A673 (cell line): ENCODE measurements around the gene PITX1. TPM values are rescaled to one million over a fixed set of nuclear protein-coding genes. Genes with fewer than 3 reads are reported as not detected.
"Not testable (repeated sequence)": the region's sequence is repeated elsewhere in the genome, so short reads cannot be mapped to it uniquely, and the experiment has no call there.

ENCODE experiments used
- BruUV-seq: library from RNA; stranded (reverse); fragments of 400-500 nt; replicated peaks from 2 replicates; lab custom pipeline; 2021; lab: Mats Ljungman, UMichigan
- CTCF ChIA-PET: fragments of 300-600 bp; sonication (Branson Sonifier 250); formaldehyde crosslinking; loops from one replicate; lab custom pipeline; 2022; ENCODE audit warnings: antibody characterized with exemption; lab: Charles Lee
- POLR2A ChIA-PET: fragments of 300-600 bp; sonication (Branson Sonifier 250); formaldehyde crosslinking; loops from one replicate; lab custom pipeline; 2022; ENCODE audit warnings: antibody characterized with exemption; ENCODE audit not compliant: low non-redundant PET; lab: Charles Lee
- DNase-seq: peaks from one replicate; pipeline ENCODE4 v3.0.0-alpha.2; 2015; ENCODE audit warnings: low spot score
- H3K27ac ChIP-seq: fragments of 200-600 bp; sonication (generic); 2 replicates; pipeline ENCODE4 v1.5.1; 2016; ENCODE audit warnings: mixed run types, low read depth, mild to moderate bottlenecking, mixed read lengths, antibody characterized with exemption, low read length; ENCODE audit not compliant: poor library complexity, severe bottlenecking
- H3K27me3 ChIP-seq: fragments of 200-600 bp; sonication (generic); replicated peaks from 2 replicates; pipeline ENCODE4 v1.6.1; 2017; ENCODE audit warnings: mixed run types, low read depth, mild to moderate bottlenecking, mixed read lengths, antibody characterized with exemption, low read length; ENCODE audit not compliant: insufficient read depth, poor library complexity
- H3K36me3 ChIP-seq: fragments of 200-600 bp; sonication (generic); 2 replicates; pipeline ENCODE4 v1.6.1; 2016; ENCODE audit warnings: mixed run types, mild to moderate bottlenecking, mixed read lengths, antibody characterized with exemption, low read length; ENCODE audit not compliant: insufficient read depth, poor library complexity, severe bottlenecking
- H3K4me1 ChIP-seq: fragments of 200-600 bp; sonication (generic); 2 replicates; pipeline ENCODE4 v1.6.1; 2017; ENCODE audit warnings: mixed run types, mild to moderate bottlenecking, mixed read lengths, antibody characterized with exemption, low read length; ENCODE audit not compliant: insufficient read depth, poor library complexity, severe bottlenecking
- H3K4me3 ChIP-seq: fragments of 200-600 bp; sonication (generic); 2 replicates; pipeline ENCODE4 v1.5.1; 2016; ENCODE audit warnings: low read depth, mixed run types, mild to moderate bottlenecking, mixed read lengths, low read length; ENCODE audit not compliant: poor library complexity, severe bottlenecking
- H3K9me3 ChIP-seq: fragments of 200-600 bp; sonication (generic); 2 replicates; pipeline ENCODE4 v1.6.1; 2016; ENCODE audit warnings: mixed run types, low read depth, mild to moderate bottlenecking, mixed read lengths, antibody characterized with exemption, low read length; ENCODE audit not compliant: poor library complexity, severe bottlenecking
- CTCF ChIP-seq: fragments of 300-800, 200-600 bp; sonication (generic); conservative IDR thresholded peaks from 2 replicates; pipeline ENCODE4 v1.5.1; 2017; ENCODE audit warnings: low read depth, mild to moderate bottlenecking, antibody characterized with exemption, low read length, moderate library complexity, mixed read lengths
- EZH2 ChIP-seq: fragments of 200-600 bp; sonication (generic); IDR thresholded peaks from 2 replicates; pipeline ENCODE4 v1.6.1; 2017; ENCODE audit warnings: borderline replicate concordance, low read depth, mild to moderate bottlenecking, mixed read lengths, antibody characterized with exemption, low read length; ENCODE audit not compliant: poor library complexity, severe bottlenecking
- intact Hi-C: fragments of 100-400 bp; cut with micrococcal nuclease; formaldehyde crosslinking; loops from one replicate; pipeline ENCODE4 v1.10.0; 2022; ENCODE audit not compliant: unreplicated experiment
- total RNA-seq: library from RNA; stranded (reverse); gene quantifications from 2 replicates; pipeline ENCODE4 v1.2.3, GENCODE V29; 2021

PITX1 gene
- total RNA-seq, 1 experiment from 2014 or later: 2.0 TPM

GRCh38 chr5:134992148-134992547 lies 41.9 kb downstream of the PITX1 start:
- H3K27ac ChIP-seq: no peak overlapping the region
- ChIA-PET CTCF (no interaction called here), POLR2A (no interaction called here)
- no peaks in the 10 kb centered on the region for H3K36me3 ChIP-seq
- DNase-seq: no peak
- TF ChIP-seq EZH2: no peak
- no peak for TF ChIP-seq CTCF
- no peaks in the 10 kb centered on the region for H3K4me1 ChIP-seq
- H3K27me3 ChIP-seq: no peaks in the 10 kb centered on the region
- BruUV-seq: no TSS peak
- intact Hi-C loops: no loop called here
- H3K9me3 ChIP-seq: peaks cover 4% of the 10 kb centered on the region
- H3K4me3 ChIP-seq: no peak overlapping the region

- H3K4me3 ChIP-seq, intact Hi-C loops, POLR2A ChIA-PET, H3K4me1 ChIP-seq, H3K9me3 ChIP-seq, DNase-seq, H3K27me3 ChIP-seq, CTCF ChIA-PET, H3K36me3 ChIP-seq, BruUV-seq, H3K27ac ChIP-seq: not testable (repeated sequence)
Observed at GRCh38 chr5:134990183-134990582, 43.8 kb downstream of the PITX1 start.

- DNase-seq: no peak
Observed at GRCh38 chr5:134989266-134989830, 44.7 kb downstream of the PITX1 start.

More at GRCh38 chr5:134989266-134989830, 44.7 kb downstream of the PITX1 start:
- TF ChIP-seq EZH2: no peak
- no peak for TF ChIP-seq CTCF
- no peak overlapping the region for H3K4me3 ChIP-seq
- H3K4me1 ChIP-seq: no peaks in the 10 kb centered on the region
- H3K36me3 ChIP-seq: no peaks in the 10 kb centered on the region
- no TSS peak for BruUV-seq
- ChIA-PET POLR2A (no interaction called here), CTCF (no interaction called here)
- intact Hi-C loops: no loop called here
- no peaks in the 10 kb centered on the region for H3K27me3 ChIP-seq
- peaks cover 4% of the 10 kb centered on the region for H3K9me3 ChIP-seq
- no peak overlapping the region for H3K27ac ChIP-seq
